Retinal pigment epithelial cell (primary cell): ENCODE measurements around the gene JUN.

Source experiments
- DNase-seq: peaks from one replicate; pipeline ENCODE4 v3.0.0-alpha.2; 2010; ENCODE audit warnings: low read depth
- H3K4me3 ChIP-seq: 2 replicates; pipeline ENCODE4 v1.5.1; 2011; ENCODE audit warnings: mild to moderate bottlenecking, low read length, control low read depth, moderate library complexity
- TF ChIP-seq, protein P1 (sequence below): conservative IDR thresholded peaks from 2 replicates; pipeline ENCODE4 v1.5.1; 2011; ENCODE audit warnings: low read depth, low read length, control low read depth, inconsistent platforms

The JUN gene

DNA sequence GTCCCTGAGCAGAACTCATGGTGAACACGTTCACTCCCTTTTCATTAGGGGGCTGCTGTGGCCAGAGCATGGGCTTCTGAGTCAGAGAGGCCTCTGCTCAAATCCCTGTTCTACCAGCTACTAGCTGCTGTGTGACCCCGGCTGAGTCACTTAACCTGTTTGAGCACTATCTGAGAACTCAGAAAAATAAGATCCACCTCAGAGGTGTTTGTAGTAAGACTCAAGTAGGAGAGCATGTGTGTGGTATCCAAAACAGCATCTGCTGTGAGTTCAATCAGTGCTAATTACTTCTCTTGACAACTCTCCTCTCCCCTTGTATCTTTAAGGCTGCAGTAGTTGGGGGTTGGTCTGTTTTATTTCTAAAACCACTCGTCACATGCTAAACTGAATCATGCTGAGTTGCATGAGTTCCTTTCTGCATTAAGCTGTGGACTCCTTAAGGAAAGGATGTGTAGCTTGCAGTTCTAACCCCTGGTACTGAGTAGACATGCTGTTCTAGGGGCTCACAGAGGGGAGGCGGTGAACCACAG, 39.7 kb upstream of the JUN start:
- H3K4me3 ChIP-seq = no peak overlapping the region
- DNase-seq = peak; percentile 89
- TF ChIP-seq, protein P1, sequence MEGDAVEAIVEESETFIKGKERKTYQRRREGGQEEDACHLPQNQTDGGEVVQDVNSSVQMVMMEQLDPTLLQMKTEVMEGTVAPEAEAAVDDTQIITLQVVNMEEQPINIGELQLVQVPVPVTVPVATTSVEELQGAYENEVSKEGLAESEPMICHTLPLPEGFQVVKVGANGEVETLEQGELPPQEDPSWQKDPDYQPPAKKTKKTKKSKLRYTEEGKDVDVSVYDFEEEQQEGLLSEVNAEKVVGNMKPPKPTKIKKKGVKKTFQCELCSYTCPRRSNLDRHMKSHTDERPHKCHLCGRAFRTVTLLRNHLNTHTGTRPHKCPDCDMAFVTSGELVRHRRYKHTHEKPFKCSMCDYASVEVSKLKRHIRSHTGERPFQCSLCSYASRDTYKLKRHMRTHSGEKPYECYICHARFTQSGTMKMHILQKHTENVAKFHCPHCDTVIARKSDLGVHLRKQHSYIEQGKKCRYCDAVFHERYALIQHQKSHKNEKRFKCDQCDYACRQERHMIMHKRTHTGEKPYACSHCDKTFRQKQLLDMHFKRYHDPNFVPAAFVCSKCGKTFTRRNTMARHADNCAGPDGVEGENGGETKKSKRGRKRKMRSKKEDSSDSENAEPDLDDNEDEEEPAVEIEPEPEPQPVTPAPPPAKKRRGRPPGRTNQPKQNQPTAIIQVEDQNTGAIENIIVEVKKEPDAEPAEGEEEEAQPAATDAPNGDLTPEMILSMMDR = peak; percentile 12

DNA sequence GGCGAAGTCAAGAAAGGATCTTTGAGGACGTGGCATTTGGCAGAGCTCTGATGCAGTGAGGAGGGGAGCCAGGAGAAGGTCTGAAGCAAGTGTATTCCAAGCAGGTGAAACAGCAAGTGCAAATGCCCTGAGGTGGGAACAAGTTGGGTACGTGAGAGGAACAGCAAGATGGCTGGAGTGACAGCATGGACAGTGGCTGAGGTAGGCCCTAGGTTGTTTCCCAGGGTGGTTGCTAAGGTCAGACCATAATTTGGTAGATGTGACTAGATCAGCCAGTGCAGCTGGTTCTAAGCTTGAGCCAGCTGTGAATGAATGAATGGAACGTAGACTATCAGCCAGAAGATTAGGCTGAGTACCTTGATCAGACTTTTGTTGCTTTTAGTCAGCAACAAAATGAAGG, 37.5 kb upstream of the JUN start:
- TF ChIP-seq, protein P1 = no peak
- no peak overlapping the region for H3K4me3 ChIP-seq
- DNase-seq = no peak

DNA sequence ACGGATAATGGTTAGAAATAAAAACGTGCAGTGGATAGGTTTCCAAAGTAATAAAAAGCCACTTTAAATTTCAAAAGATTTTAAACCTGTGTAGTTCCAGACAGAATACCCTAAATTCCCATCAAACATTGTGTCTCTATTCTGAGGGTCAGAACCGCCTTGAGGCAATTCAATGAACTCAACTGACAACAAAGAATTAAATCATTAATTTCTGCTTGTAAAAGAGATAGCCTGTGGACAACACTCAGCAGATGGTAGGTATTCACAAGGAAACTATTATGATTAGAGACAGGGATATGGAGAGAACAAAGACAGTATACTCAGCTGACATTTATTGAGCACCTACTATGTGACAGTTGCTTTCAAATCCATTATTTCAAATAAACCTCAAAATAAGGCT, 35.1 kb upstream of the JUN start:
- H3K4me3 ChIP-seq = no peak overlapping the region
- no peak for DNase-seq
- TF ChIP-seq, protein P1 = no peak

- no peak overlapping the region for H3K4me3 ChIP-seq
- TF ChIP-seq, protein P1 = no peak
- peak; percentile 50 for DNase-seq
Observed at GRCh38 chr1:58818075-58818474, 34.2 kb upstream of the JUN start.

- TF ChIP-seq, protein P1 = no peak
- no peak for DNase-seq
- H3K4me3 ChIP-seq = peak overlapping the region; percentile 44
Observed at GRCh38 chr1:58816747-58817221, 32.9 kb upstream of the JUN start.

DNA sequence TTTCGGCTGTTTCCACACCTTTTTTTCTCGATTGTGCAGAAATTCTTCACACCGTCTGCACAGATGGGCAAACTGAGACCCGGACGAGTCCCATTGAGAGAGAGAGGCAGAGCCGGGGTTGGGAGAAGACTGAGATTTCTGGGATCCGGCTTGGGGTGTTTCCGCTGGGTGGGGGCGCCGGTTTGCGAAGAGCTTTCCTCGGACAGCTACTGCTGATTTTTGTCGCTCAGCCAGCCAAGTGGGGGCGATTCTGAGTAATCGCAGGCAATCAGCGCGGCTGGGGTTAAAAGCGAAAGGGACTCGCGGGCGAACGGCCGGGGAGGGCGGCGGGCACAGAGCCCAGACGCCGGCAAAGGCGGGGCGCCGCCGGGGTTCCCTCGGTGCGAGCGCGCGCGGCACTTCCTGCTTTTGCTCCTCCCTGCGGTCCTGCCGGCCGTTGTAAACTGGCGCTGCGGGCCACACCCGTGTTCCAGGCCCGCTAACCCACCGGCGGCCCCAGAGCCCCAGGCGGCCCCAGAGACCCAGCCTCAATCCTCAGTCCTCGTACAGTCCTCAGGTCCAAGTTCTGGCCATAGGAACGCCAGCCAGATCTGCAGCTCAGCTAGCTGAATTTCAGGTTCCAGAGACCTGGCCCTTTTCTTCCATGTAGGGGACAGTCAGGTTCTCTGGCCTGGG, 32.4 kb upstream of the JUN start:
- DNase-seq = peak; percentile 48
- peak overlapping the region; percentile 58 for H3K4me3 ChIP-seq

DNA sequence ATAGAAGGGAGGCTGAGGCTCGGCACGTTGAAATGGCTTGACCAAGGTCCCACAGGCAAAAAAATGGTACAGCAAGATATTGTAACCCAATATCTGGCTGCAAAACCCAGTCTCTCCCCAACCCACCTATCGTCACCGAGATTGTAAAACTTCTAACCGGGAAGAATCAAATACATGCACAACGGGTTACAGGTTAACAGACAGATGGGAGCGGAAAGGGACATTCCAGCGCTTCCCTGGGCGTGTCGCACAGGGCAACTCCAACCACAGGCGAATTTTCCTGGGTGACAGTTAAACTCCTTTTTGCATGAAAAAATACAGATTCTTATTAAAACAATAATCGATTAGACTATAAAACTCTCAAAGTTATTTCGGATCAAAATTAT, 31.8 kb upstream of the JUN start:
- TF ChIP-seq, protein P1 = no peak
- peak overlapping the region; percentile 58 for H3K4me3 ChIP-seq
- DNase-seq = no peak

More for the DNA sequence above, 32.4 kb upstream of the JUN start:
- TF ChIP-seq, protein P1 = peak; percentile 13
